Mononuclear cell (primary cell): Measurements from ENCODE around the gene KCNMA1. TPM values are rescaled to one million over a fixed set of nuclear protein-coding genes. Genes with fewer than 3 reads are reported as not detected.

Source experiments
- H3K27me3 ChIP-seq: 2 replicates; pipeline ENCODE4 v1.6.0; 2011; ENCODE audit warnings: low read length, control low read depth; ENCODE audit not compliant: insufficient read depth
- H3K4me1 ChIP-seq: 2 replicates; pipeline ENCODE4 v1.5.1; 2011; ENCODE audit warnings: mild to moderate bottlenecking, low read length, control low read depth; ENCODE audit not compliant: insufficient read depth
- H3K4me3 ChIP-seq: 2 replicates; pipeline ENCODE4 v1.5.1; 2011; ENCODE audit warnings: mild to moderate bottlenecking, low read length, moderate library complexity
- H3K9me3 ChIP-seq: 2 replicates; pipeline ENCODE4 v1.5.1; 2011; ENCODE audit warnings: low read depth, mild to moderate bottlenecking, control low read depth, low read length
- total RNA-seq: library from RNA; depleted of rRNA; stranded (reverse); fragments of >200 nt; gene quantifications from one replicate; pipeline ENCODE4 v1.2.3, GENCODE V29; 2012

The KCNMA1 gene
- total RNA-seq, 1 donor, result 0.42 TPM

GRCh38 chr10:77193001-77193400, 444.6 kb downstream of the KCNMA1 start:
- no peak overlapping the region for H3K4me3 ChIP-seq
- no peaks in the 10 kb centered on the region for H3K9me3 ChIP-seq
- H3K27me3 ChIP-seq, result peaks cover 7% of the 10 kb centered on the region
- no peaks in the 10 kb centered on the region for H3K4me1 ChIP-seq

GRCh38 chr10:77192402-77192801, 445.2 kb downstream of the KCNMA1 start:
- no peaks in the 10 kb centered on the region for H3K4me1 ChIP-seq
- H3K4me3 ChIP-seq, result no peak overlapping the region
- H3K27me3 ChIP-seq, result peaks cover 7% of the 10 kb centered on the region
- no peaks in the 10 kb centered on the region for H3K9me3 ChIP-seq

DNA sequence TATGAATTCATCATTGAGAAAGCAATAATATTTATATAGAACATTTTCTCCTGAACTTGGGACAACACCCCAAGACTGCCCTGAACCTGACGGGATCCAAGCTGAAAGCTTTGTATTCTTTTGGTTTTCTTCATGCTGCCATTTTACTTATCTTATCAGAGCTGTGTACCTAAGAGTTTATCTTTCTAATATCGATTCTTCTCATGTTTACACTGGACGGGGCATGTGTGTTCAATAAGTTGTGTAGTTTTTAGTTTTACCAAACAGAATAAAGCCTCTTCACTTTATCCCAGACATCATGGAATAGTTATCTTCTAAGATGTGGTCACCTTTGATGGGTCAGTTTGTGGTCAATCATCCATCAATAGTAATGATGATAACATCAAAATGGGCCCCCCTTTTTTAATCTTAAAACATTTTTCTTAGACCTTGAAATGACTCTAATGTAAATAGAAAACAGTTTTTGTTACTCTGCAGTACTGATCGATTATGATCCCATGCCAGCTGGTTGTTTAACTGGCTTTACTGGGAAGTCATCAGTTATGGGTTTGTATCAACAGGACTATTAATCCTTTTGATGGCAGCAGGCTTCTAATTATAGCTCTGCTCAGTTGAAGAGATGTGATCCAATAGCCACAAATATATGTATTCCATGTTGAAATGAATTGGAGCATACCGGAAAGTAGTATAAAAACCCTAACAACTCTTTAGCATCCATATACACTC, 446.1 kb downstream of the KCNMA1 start:
- H3K9me3 ChIP-seq, result no peaks in the 10 kb centered on the region
- H3K4me3 ChIP-seq, result no peak overlapping the region
- H3K27me3 ChIP-seq, result peaks cover 7% of the 10 kb centered on the region
- H3K4me1 ChIP-seq, result no peaks in the 10 kb centered on the region

GRCh38 chr10:77190291-77190690, 447.3 kb downstream of the KCNMA1 start:
- no peaks in the 10 kb centered on the region for H3K9me3 ChIP-seq
- no peak overlapping the region for H3K4me3 ChIP-seq
- no peaks in the 10 kb centered on the region for H3K4me1 ChIP-seq
- H3K27me3 ChIP-seq, result peaks cover 7% of the 10 kb centered on the region

DNA sequence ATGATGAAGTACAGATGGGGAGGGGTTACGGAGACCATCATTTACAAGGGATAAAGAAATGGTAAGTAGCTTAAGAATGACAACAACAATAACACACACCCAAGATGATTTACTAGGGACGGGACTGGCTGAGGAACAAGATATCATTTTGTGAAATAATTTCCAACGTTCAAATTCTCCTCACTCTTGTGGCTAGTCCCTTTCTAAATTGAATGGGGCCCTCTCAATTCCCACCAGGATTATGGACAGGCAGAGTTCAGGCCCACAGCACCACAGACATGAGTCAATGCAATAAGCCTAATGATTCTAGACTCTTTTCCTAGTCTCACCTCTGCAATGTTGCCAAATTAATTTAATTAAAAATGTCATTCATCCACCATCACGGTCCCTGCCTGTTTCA, 448.1 kb downstream of the KCNMA1 start:
- H3K9me3 ChIP-seq, result no peaks in the 10 kb centered on the region
- H3K4me3 ChIP-seq, result no peak overlapping the region
- peaks cover 6% of the 10 kb centered on the region for H3K27me3 ChIP-seq
- H3K4me1 ChIP-seq, result no peaks in the 10 kb centered on the region

DNA sequence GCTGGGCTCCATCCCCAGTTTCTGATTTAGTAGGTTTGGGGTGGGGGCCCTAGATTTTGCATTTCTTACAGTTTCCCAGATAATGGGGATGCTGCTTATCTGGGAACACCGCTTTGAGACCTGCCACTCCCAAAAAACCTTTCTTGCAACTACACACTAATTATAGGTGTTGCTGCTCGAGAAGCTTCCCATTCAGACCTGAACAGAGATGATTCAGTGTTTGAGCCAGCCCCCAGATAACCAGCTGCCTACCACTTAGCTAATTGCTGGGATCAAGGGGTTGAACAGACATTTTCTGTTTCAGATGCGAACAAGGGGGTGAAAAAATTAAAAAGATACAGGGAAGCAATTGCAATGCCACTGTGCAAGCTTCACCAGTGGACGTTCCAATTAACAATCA, 448.5 kb downstream of the KCNMA1 start:
- Histone ChIP-seq H3K9me3 (no peaks in the 10 kb centered on the region), H3K4me3 (no peak overlapping the region), H3K4me1 (no peaks in the 10 kb centered on the region), H3K27me3 (peaks cover 2% of the 10 kb centered on the region)

DNA sequence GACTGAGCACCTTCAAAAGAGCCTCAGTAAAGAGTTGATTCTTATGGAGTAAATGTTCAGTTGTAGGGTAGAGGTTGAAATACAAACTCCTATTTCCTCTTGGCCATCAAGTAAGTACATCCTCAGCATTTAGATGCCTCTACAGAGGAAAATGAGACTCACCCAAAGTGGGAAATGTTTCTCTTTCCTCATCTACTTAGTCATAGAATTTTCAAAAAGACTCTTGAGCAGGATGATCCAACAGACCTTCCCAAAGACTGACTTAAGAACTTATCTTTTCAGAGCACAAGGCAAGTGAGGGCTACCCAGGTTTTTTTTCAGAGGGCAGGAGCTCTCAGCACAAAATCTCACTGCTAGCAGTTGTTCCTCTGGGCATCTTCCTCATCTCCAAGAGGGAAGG, 449.1 kb downstream of the KCNMA1 start:
- no peaks in the 10 kb centered on the region for H3K9me3 ChIP-seq
- no peak overlapping the region for H3K4me3 ChIP-seq
- H3K27me3 ChIP-seq, result peaks cover 2% of the 10 kb centered on the region
- no peaks in the 10 kb centered on the region for H3K4me1 ChIP-seq

GRCh38 chr10:77188000-77188395, 449.6 kb downstream of the KCNMA1 start:
- no peaks in the 10 kb centered on the region for H3K9me3 ChIP-seq
- H3K4me1 ChIP-seq, result no peaks in the 10 kb centered on the region
- no peak overlapping the region for H3K4me3 ChIP-seq
- peaks cover 2% of the 10 kb centered on the region for H3K27me3 ChIP-seq

- Histone ChIP-seq H3K27me3 (peaks cover 2% of the 10 kb centered on the region), H3K4me3 (no peak overlapping the region), H3K4me1 (no peaks in the 10 kb centered on the region), H3K9me3 (no peaks in the 10 kb centered on the region)
These were observed 450.1 kb downstream of the KCNMA1 start for GRCh38 chr10:77187376-77187999.

GRCh38 chr10:77186936-77187335, 450.7 kb downstream of the KCNMA1 start:
- peaks cover 2% of the 10 kb centered on the region for H3K27me3 ChIP-seq
- no peak overlapping the region for H3K4me3 ChIP-seq
- H3K4me1 ChIP-seq, result no peaks in the 10 kb centered on the region
- H3K9me3 ChIP-seq, result no peaks in the 10 kb centered on the region

DNA sequence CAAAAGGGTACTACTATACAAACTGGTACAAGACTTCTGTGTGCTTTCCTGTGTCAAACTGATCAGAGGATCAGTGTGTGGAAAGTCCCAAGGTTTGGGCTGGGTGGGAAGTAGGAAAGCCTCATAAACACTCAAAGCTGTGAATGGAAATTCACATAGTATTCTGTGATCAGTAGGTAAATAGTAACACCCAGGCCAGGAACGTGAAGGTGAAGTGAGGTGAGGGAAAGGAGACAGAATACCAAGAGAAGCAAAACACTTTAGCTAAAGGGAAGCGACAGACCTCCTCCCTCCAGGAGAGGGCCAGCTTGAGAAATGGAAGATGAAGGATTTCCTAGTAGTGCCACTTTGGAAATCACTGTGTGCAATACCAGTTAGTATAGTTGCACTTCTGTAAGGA, 451.9 kb downstream of the KCNMA1 start:
- no peaks in the 10 kb centered on the region for H3K9me3 ChIP-seq
- H3K27me3 ChIP-seq, result peaks cover 2% of the 10 kb centered on the region
- H3K4me3 ChIP-seq, result no peak overlapping the region
- no peaks in the 10 kb centered on the region for H3K4me1 ChIP-seq

GRCh38 chr10:77182803-77183202, 454.8 kb downstream of the KCNMA1 start:
- Histone ChIP-seq H3K9me3 (no peaks in the 10 kb centered on the region), H3K4me3 (no peak overlapping the region), H3K4me1 (no peaks in the 10 kb centered on the region), H3K27me3 (no peaks in the 10 kb centered on the region)

- Histone ChIP-seq H3K4me1 (no peaks in the 10 kb centered on the region), H3K4me3 (no peak overlapping the region), H3K27me3 (no peaks in the 10 kb centered on the region), H3K9me3 (no peaks in the 10 kb centered on the region)
These were observed 456.8 kb downstream of the KCNMA1 start for GRCh38 chr10:77180794-77181193.

GRCh38 chr10:77180104-77180503, 457.5 kb downstream of the KCNMA1 start:
- no peak overlapping the region for H3K4me3 ChIP-seq
- H3K4me1 ChIP-seq, result no peaks in the 10 kb centered on the region
- H3K27me3 ChIP-seq, result no peaks in the 10 kb centered on the region
- no peaks in the 10 kb centered on the region for H3K9me3 ChIP-seq

GRCh38 chr10:77179015-77179695, 458.5 kb downstream of the KCNMA1 start:
- Histone ChIP-seq H3K9me3 (no peaks in the 10 kb centered on the region), H3K27me3 (no peaks in the 10 kb centered on the region), H3K4me3 (no peak overlapping the region), H3K4me1 (no peaks in the 10 kb centered on the region)
